H54 (cell line): Measurements from ENCODE around the gene SLC35B2.
"Not testable (repeated sequence)": the region's sequence is repeated elsewhere in the genome, so short reads cannot be mapped to it uniquely, and the experiment has no call there.

ENCODE experiments used
- DNase-seq: peaks from one replicate; pipeline ENCODE4 v3.0.0; 2011; ENCODE audit warnings: low spot score, mixed read lengths; ENCODE audit not compliant: insufficient read length
- FAIRE-seq: peaks from 3 replicates; lab custom pipeline; 2011; peaks lifted over from hg19 to GRCh38; lab: Jason Lieb, UNC
- POLR2A ChIP-seq: IDR thresholded peaks from 2 replicates; pipeline ENCODE4 v1.6.1; 2011; ENCODE audit warnings: low read depth, mild to moderate bottlenecking, low read length

The SLC35B2 gene

DNA sequence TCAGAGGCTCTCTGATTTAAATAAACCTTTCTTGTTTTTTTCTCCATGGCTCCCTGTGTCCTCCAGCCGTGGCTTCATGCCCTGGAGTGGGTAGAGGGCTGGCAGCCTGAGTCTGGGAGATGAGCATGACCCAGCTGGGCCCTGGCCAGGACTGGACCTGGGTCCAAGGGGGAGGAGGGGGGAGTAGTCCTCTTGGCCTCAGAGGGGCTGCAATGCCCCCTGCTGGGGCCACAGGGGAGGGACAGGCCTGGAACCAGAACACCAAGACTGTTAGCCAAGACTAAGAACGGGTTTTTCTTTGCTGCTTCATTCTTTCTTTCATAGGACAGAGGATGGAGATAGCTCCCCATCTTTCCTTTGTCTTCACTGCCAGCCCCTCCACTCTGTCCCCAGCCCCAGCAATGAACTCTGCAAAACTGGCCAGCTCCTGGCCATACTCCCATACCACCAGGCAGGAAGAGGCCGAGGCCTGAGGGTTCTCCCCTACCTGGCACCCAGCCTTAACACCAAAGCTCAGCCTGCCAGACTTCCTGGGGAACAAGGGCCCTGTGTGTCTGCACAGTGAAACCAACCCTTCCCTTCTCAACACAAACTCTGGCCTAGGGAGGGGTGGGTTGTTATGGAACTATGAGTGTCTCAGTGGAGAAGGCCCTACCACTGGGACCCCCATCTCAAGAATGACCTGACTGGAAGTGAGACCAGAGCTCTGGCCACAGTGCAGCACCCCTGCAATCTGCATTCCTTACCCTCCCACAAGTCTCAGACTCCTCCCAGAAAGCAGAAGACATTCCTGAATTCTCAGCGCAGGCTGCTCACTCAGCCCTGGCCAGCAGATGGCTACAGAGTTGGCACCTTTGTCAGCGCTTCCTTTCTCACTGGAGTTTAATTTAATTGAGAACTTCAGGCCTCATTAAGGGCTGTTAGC lies 23.0 kb downstream of the SLC35B2 start:
- no peak for TF ChIP-seq POLR2A
- DNase-seq (peak; percentile 87), FAIRE-seq (no peak)

DNA sequence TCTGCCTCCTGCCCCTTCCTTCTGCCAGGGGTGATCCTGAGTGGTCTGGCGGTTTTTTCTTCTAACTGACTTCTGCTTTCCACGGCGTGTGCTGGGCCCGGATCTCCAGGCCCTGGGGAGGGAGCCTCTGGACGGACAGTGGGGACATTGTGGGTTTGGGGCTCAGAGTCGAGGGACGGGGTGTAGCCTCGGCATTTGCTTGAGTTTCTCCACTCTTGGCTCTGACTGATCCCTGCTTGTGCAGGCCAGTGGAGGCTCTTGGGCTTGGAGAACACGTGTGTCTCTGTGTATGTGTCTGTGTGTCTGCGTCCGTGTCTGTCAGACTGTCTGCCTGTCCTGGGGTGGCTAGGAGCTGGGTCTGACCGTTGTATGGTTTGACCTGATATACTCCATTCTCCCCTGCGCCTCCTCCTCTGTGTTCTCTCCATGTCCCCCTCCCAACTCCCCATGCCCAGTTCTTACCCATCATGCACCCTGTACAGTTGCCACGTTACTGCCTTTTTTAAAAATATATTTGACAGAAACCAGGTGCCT lies 23.7 kb downstream of the SLC35B2 start:
- no peak for DNase-seq
- no peak for FAIRE-seq
- no peak for TF ChIP-seq POLR2A

DNA sequence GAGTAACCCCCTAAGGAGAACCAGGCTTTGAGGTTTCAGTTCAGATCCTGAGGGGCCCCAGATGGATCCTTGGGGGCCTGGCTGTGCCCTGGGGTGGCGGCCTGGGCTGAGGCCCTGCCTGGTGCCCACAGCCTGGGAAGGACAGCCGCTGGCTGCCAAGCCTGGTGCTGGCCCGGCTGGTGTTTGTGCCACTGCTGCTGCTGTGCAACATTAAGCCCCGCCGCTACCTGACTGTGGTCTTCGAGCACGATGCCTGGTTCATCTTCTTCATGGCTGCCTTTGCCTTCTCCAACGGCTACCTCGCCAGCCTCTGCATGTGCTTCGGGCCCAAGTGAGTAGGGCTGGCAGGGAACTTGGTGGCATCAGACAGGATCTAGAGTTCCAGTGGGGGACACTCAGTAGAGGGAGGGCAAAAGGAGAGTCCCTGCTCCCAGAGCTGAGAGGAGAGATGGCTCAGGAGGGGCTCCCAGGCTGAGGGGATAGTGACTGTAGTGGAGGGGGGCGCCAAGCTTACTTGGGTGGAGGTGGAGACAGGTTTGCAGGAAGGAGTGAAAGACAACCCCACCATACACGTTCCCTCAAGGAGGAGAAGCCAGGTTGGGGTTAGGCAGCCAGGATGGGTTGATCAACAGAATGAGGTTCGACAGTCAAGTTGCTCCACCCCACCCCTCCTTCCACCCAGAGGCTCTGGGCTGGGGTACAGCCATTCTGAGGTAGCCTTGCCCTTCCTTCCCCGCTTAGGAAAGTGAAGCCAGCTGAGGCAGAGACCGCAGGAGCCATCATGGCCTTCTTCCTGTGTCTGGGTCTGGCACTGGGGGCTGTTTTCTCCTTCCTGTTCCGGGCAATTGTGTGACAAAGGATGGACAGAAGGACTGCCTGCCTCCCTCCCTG lies 24.4 kb downstream of the SLC35B2 start:
- DNase-seq (no peak), FAIRE-seq (no peak)
- no peak for TF ChIP-seq POLR2A

DNA sequence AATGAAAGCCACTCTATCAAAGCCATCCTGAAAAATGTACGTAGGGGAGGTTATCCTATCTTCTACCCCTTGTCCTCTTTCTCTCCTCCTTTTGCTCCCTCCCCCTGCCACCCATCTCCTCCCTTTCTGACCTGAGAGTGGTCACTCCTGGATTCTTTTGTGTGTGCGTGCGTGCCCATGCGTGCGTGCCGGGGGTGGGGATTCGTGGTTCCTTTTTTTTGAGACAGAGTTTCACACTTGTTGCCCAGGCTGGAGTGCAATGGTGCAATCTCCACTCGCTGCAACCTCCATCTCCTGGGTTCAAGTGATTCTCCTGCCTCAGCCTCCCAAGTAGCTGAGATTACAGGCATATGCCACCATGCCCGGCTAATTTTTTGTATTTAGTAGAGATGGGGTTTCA lies 25.9 kb downstream of the SLC35B2 start:
- FAIRE-seq, DNase-seq: not testable (repeated sequence)

DNA sequence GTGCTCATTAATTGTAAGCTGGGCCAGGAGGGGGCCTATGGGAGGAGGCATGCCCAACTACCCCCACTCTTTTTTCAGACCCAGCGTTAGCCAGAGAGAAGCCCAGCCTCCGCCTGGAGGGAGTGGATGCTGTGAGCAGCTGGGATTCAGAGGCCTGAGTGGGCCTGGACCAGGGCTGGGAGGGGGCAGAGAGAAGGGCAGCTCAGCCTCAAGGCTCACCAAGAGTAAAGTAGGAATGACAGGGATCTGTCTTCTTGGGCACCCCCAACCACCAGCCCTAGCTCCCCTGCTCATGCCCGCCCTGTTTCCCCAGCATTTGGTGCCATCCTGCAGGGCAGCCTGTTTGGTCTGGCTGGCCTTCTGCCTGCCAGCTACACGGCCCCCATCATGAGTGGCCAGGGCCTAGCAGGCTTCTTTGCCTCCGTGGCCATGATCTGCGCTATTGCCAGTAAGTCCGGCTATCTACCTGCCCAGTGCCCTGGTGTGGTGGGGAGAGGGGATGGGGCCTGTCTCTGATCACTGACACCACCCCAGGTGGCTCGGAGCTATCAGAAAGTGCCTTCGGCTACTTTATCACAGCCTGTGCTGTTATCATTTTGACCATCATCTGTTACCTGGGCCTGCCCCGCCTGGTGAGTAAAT lies 27.2 kb downstream of the SLC35B2 start:
- DNase-seq (no peak), FAIRE-seq (no peak)
- no peak for TF ChIP-seq POLR2A

DNA sequence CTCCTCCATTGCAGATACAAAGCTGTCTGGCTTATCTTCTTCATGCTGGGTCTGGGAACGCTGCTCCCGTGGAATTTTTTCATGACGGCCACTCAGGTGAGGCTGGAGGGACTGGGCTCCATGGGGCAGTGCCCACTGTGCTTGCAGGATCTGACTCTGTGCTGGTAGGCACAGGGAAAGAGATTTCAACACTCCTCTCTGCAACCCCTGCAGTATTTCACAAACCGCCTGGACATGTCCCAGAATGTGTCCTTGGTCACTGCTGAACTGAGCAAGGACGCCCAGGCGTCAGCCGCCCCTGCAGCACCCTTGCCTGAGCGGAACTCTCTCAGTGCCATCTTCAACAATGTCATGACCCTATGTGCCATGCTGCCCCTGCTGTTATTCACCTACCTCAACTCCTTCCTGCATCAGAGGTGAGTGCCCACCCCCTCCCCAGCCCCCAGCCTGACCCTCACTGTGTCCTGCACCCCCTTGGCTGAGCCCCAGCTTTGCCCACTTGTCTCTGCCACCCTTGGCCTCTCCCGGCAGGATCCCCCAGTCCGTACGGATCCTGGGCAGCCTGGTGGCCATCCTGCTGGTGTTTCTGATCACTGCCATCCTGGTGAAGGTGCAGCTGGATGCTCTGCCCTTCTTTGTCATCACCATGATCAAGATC lies 27.8 kb downstream of the SLC35B2 start:
- TF ChIP-seq POLR2A = no peak
- DNase-seq (no peak), FAIRE-seq (no peak)

DNA sequence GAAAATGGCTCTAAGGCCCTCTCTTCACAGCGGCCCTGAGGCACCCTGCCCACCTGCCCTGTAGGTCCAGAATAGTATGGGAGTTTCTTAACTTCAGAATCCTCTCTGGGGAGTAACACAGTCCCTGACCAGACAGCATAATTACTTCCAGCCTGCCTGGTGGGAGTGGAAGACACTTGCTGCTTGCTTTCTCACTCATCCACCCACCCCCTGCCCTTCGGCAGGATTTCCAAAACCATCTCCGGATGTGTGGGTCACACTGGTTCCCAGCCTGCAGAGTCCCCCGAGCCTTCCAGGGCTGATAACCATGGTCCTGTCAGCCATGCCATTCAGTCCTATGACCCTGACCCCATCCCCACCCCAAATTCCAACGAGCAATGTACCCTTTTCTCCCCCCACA lies 28.5 kb downstream of the SLC35B2 start:
- DNase-seq = no peak
- no peak for TF ChIP-seq POLR2A
- no peak for FAIRE-seq

DNA sequence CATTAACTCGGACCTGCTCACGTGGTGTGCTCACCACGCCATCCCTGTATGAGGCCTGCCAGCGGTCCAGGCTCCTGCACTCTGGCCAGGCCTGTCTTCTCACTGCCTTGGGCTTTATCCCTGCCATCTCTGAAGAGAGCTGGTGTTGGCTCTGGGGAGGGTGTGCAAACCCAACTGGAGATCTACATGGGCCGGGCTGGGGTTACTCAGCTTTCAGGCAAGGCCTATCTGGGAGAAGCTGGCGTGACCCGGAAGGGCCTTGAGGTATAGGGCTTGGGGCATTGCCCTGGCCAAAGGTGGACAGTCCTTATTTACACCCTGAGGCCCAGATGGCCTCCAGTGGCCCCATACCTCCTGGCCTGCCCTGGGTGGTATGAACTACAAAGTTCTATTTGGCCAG lies 28.9 kb downstream of the SLC35B2 start:
- FAIRE-seq = no peak
- DNase-seq = no peak
- TF ChIP-seq POLR2A = no peak

DNA sequence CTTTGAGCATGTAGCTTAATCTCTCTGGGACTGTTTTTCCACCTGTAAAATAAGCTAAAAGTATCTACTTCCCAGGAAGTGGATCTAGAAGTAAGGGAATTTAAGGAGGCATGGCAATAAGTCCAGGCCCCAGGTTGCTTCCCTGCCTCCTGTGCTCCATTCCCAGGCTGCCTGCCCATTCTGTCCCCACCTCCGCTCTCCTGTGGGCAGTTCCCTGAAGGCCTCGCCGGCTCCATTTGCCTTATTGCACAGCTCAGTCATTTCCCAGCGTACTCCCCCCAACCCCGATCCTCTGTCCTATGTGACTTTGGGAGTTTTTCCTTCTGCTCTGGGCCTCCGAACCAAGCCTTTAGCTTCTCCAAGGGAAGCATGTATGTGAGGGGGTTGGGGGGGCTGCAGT lies 29.3 kb downstream of the SLC35B2 start:
- DNase-seq (no peak), FAIRE-seq (no peak)
- TF ChIP-seq POLR2A = no peak

DNA sequence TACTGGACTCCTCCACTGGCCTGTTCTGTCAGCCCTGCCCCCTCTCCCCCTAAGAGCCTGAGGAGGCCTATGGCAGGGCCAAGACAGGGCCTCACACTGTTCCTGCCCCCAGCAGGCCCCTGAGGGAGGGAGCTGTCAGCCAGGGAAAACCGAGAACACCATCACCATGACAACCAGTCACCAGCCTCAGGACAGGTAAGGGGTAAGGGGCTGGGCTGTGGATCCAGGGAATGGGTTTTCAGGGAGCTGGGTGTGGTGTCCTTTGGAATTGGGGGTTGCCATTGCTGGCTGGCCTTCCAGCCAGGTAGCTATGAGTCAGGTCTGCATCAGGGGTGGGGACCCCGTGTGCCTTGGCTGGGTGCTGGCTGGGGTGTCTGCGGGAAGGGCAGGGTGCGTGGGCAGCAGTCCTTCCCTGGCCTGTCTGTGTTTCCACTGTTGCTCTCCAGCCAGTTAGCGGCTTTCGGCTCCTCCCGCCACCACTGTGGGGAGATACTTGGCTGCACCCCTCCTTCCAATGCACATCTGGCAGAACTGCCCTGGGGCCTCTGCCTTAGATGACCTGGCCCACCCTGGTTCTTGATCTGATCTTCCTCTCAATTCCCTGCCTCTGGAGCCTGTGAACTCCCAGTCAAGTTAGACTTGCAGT lies 30.1 kb downstream of the SLC35B2 start:
- no peak for TF ChIP-seq POLR2A
- no peak for DNase-seq
- no peak for FAIRE-seq

DNA sequence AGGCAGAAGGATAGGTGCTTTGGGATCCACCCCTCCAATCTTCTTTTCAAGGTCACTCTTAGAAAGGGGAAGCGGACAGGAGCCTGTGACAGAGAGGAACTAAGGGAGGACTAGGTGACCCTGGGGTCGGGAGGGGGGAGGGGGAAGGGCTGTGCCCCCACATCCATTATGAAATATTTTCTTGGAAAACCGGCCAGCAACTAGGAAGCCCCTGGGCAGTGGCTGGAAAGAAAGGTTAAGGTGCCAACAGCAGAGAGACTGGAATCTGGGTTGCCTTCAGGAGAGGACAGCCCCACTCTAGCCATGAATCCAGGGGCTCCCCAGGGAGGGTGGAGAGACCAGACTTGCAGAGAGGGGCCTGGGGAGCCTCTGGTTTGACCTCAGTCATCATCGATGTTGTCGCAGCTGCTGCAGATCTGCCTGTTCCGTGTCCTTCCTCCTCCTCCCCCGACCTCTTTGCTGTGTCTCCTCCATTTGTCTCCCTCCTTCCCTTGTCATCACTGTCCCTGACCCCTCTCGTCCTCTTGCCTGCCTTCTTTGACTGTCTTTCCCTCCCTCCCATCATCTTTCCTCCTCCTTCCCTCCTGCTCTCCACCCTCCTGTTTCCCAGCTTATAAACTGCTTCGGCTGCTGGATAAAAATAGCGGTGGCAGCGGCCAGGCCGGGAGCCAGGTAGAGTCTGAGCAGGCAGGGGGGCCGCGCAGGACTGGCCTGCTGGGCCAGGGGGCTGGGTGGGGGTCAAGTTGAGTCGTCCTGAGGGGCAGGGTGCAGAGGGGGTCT lies 30.8 kb downstream of the SLC35B2 start:
- TF ChIP-seq POLR2A = no peak
- DNase-seq (no peak), FAIRE-seq (no peak)
